ENCODE results near the gene GRAMD1B.

The GRAMD1B gene

DNA sequence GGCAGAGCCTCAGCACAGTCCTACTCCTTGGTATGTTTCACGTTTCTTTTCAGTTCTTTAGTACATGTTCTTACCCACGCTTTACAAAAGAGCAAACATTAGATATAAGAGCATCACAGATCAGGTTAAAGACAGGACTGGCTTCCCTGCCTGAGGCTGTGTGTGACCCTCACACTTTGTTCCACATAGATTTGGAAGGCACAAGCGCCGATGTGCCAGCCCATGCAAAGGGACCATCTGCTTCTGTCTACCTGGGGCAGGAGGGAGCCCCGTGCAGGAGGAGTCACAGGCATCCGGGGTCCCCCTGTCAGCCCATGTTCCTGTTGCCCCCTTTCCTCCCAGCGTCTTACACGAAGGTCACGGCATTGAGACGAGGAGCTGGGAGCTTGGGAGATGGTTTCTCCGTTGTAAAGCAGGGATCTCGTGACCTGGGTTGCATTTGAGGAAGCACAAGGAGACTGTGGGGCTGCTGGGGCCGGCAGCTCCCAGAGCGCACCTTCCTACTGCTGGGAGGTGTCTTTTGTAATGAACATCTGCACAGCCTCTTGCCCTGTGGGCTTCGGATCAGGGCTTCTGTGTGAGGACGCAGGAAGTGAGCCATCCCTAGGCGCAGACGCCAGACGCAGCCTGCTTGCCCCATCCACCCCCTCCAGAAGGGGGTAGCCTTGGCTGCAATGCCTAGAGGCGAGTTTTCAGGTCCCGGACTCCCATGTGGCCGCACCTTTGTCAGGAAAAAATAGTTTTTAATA is 151.8 kb downstream of the GRAMD1B start:
- Mint-ChIP-seq H3K27ac (no peak overlapping the region), H3K4me1 (ENCODE audit: low read depth) (peaks cover 13% of the 10 kb centered on the region)
- intact Hi-C loops (cut with micrococcal nuclease), result no loop called here

GRCh38 chr11:123582992-123583504 is 153.0 kb downstream of the GRAMD1B start:
- Mint-ChIP-seq H3K27me3 (no peaks in the 10 kb centered on the region), H3K4me3 (no peak overlapping the region), H3K9me3 (no peaks in the 10 kb centered on the region), H3K4me1 (ENCODE audit: low read depth) (peaks cover 7% of the 10 kb centered on the region), H3K36me3 (ENCODE audit: low read depth) (peaks cover 4% of the 10 kb centered on the region), H3K27ac (no peak overlapping the region)
- intact Hi-C loops (cut with micrococcal nuclease), result no loop called here

More for the DNA sequence above, 151.8 kb downstream of the GRAMD1B start:
- Mint-ChIP-seq H3K9me3 (no peaks in the 10 kb centered on the region), H3K4me3 (no peak overlapping the region), H3K36me3 (ENCODE audit: low read depth) (no peaks in the 10 kb centered on the region), H3K27me3 (no peaks in the 10 kb centered on the region)

GRCh38 chr11:123584186-123584585 is 154.1 kb downstream of the GRAMD1B start:
- Mint-ChIP-seq H3K4me1 (ENCODE audit: low read depth) (peaks cover 7% of the 10 kb centered on the region), H3K36me3 (ENCODE audit: low read depth) (peaks cover 6% of the 10 kb centered on the region), H3K4me3 (no peak overlapping the region), H3K27ac (no peak overlapping the region), H3K27me3 (no peaks in the 10 kb centered on the region), H3K9me3 (no peaks in the 10 kb centered on the region)
- intact Hi-C loops (cut with micrococcal nuclease), result no loop called here

DNA sequence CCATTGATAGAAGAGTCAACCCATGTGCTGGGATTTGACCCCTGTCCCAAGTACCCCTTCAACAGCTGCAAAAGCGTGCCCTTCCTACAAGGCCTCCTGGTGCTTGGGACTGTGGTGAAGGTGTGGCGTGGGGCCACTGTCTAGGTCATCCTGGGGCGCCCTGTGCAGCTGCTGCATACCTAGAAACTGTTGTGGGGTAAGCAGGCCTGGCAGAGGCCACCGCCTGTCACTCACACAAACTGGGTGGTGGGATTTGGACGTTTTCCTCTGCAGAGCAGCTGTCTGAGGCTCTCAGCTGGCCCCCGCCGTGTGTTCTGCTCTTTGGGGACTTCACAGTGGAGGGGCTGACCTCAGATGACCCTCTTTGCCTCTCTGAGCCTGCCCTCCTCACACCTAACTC is 154.7 kb downstream of the GRAMD1B start:
- Mint-ChIP-seq H3K36me3 (ENCODE audit: low read depth) (peaks cover 6% of the 10 kb centered on the region), H3K4me3 (no peak overlapping the region), H3K27ac (no peak overlapping the region), H3K9me3 (no peaks in the 10 kb centered on the region), H3K4me1 (ENCODE audit: low read depth) (peaks cover 7% of the 10 kb centered on the region), H3K27me3 (no peaks in the 10 kb centered on the region)
- intact Hi-C loops (cut with micrococcal nuclease), result no loop called here

DNA sequence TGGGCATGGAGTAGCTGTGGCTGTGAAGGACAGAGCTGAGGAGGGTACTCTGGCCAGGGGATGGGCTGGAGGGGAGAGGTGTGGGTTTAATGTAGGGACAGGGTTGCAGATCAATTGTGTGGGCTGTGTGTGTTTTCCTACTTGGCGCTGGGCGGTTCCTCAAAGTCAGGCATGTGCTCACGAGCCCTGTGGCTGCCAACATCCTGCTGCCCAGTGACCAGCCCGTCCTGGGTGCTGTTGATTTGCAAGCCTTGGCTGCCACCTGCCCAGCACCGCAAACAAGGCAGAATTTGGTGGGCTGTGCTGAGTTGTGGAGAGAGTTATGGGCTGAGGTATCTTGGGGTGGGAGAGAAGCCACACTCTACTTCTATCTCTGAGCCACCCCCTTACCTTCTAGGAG is 155.1 kb downstream of the GRAMD1B start:
- no peak overlapping the region for H3K27ac Mint-ChIP-seq
- intact Hi-C loops (cut with micrococcal nuclease), result no loop called here
- H3K4me3 Mint-ChIP-seq, result no peak overlapping the region
- no peaks in the 10 kb centered on the region for H3K9me3 Mint-ChIP-seq
- peaks cover 7% of the 10 kb centered on the region for H3K4me1 Mint-ChIP-seq (ENCODE audit: low read depth)
- peaks cover 6% of the 10 kb centered on the region for H3K36me3 Mint-ChIP-seq (ENCODE audit: low read depth)
- H3K27me3 Mint-ChIP-seq, result no peaks in the 10 kb centered on the region

DNA sequence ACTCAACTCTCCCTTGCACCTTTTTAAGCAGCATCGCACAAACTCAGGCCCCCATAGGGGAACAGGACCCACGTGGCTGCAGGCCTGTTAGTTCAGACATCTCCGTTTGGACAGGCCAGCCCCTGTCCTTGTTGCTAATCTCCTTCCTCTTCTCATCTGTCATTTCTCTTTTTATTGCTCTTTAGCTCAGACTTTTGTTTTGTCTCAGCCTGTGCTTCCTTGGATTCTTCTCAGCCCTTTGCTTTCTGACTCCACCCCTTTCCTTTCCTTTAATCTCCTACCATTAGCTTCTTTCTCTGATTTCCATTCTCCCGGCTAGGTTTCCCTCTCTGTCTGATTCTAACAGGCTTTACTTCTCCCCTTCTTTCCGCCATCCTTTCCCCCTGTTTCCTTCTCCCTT is 155.6 kb downstream of the GRAMD1B start:
- H3K36me3 Mint-ChIP-seq (ENCODE audit: low read depth), result peaks cover 7% of the 10 kb centered on the region
- H3K27me3 Mint-ChIP-seq, result no peaks in the 10 kb centered on the region
- no peak overlapping the region for H3K4me3 Mint-ChIP-seq
- no peak overlapping the region for H3K27ac Mint-ChIP-seq
- H3K9me3 Mint-ChIP-seq, result no peaks in the 10 kb centered on the region
- intact Hi-C loops (cut with micrococcal nuclease), result no loop called here
- H3K4me1 Mint-ChIP-seq (ENCODE audit: low read depth), result peaks cover 2% of the 10 kb centered on the region

- Mint-ChIP-seq H3K9me3 (no peaks in the 10 kb centered on the region), H3K4me1 (ENCODE audit: low read depth) (no peaks in the 10 kb centered on the region), H3K36me3 (ENCODE audit: low read depth) (peaks cover 15% of the 10 kb centered on the region), H3K27ac (no peak overlapping the region), H3K4me3 (no peak overlapping the region), H3K27me3 (no peaks in the 10 kb centered on the region)
- intact Hi-C loops (cut with micrococcal nuclease), result no loop called here
Measured at GRCh38 chr11:123586568-123586967, 156.5 kb downstream of the GRAMD1B start.

DNA sequence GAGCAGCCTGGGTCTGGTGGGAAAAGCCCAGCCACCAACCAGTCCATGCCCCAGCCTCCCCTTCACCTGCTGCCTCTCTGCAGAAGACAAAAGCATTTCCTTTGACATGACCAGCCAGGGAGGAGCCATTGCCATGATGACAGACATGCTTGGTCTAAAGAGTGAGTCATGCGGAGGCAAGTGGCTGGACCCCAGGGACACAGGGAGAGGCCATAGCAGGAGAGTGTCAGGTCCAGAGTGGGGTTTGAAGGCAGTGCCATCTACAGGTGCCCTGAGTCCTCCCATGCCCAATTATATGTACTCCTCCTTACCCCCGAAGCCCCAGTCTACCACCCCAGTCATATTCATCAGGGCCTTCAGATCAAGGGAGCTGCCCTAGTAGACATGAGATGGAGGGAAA is 157.0 kb downstream of the GRAMD1B start:
- peaks cover 15% of the 10 kb centered on the region for H3K36me3 Mint-ChIP-seq (ENCODE audit: low read depth)
- no peaks in the 10 kb centered on the region for H3K4me1 Mint-ChIP-seq (ENCODE audit: low read depth)
- no peak overlapping the region for H3K4me3 Mint-ChIP-seq
- H3K27me3 Mint-ChIP-seq, result no peaks in the 10 kb centered on the region
- no peaks in the 10 kb centered on the region for H3K9me3 Mint-ChIP-seq
- intact Hi-C loops (cut with micrococcal nuclease), result no loop called here
- H3K27ac Mint-ChIP-seq, result no peak overlapping the region

- H3K27ac Mint-ChIP-seq, result no peak overlapping the region
- H3K9me3 Mint-ChIP-seq, result no peaks in the 10 kb centered on the region
- intact Hi-C loops (cut with micrococcal nuclease), result no loop called here
- H3K4me3 Mint-ChIP-seq, result no peak overlapping the region
- no peaks in the 10 kb centered on the region for H3K4me1 Mint-ChIP-seq (ENCODE audit: low read depth)
- H3K36me3 Mint-ChIP-seq (ENCODE audit: low read depth), result peaks cover 15% of the 10 kb centered on the region
- no peaks in the 10 kb centered on the region for H3K27me3 Mint-ChIP-seq
Measured at GRCh38 chr11:123587559-123587958, 157.5 kb downstream of the GRAMD1B start.

DNA sequence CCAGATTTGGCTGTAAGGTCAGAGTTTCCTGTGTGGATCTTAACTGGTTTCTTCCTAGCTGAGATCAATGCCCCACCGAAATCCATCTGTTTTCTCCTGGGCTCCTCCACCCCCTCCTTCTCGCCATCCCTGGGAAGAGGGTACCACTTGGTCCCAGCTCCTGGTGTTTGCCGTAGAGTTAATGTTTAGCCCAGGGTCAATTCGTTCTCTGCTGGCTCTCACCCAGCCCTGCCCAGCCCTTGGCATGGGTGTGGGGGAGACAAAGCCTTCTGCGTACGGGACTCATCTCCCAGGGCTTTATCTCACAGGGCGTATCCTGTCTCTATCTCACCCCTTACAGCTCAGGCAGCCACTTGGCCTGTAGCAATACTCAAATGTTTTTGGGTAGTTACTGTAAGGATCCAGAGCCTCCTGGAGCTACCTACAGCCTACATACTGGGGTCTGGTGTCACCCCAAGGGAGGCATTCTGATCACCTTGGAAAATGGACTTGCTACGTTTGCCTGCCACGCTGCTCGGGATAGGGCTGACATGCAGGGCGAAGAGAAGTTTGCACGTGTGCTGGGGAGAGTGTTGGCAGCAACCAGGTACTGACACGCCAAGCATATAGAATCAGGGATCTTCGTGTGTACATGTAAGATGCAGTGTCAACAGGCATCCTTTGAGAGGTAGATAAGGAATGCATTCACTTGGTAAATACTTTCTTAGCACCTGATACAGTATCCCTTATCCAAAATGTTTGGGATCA is 158.2 kb downstream of the GRAMD1B start:
- no peak overlapping the region for H3K4me3 Mint-ChIP-seq
- no peaks in the 10 kb centered on the region for H3K27me3 Mint-ChIP-seq
- H3K4me1 Mint-ChIP-seq (ENCODE audit: low read depth), result no peaks in the 10 kb centered on the region

DNA sequence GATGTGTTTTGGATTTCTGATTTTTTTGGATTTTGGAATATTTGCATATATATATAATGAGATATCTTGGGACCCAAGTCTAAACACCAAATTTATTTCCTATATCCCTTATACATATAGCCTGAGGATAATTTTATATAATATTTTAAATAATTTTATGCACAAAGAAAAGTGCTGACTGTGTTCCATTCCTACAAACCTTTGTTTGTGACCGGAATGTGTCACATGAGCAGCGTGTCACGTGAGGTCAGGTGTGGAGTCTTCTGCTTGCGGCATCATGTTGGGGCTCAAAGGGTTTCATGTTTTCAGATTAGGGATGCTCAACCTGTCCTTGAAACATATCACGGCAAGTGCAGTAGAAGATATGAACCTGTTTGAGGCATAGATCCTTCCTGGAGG is 158.8 kb downstream of the GRAMD1B start:
- H3K36me3 Mint-ChIP-seq (ENCODE audit: low read depth), result peaks cover 20% of the 10 kb centered on the region
- no peaks in the 10 kb centered on the region for H3K9me3 Mint-ChIP-seq
- no peaks in the 10 kb centered on the region for H3K27me3 Mint-ChIP-seq
- no peak overlapping the region for H3K4me3 Mint-ChIP-seq
- no peak overlapping the region for H3K27ac Mint-ChIP-seq
- no peaks in the 10 kb centered on the region for H3K4me1 Mint-ChIP-seq (ENCODE audit: low read depth)
- intact Hi-C loops (cut with micrococcal nuclease), result no loop called here

More for the DNA sequence above, 158.2 kb downstream of the GRAMD1B start:
- H3K36me3 Mint-ChIP-seq (ENCODE audit: low read depth), result peaks cover 15% of the 10 kb centered on the region
- H3K9me3 Mint-ChIP-seq, result no peaks in the 10 kb centered on the region
- no peak overlapping the region for H3K27ac Mint-ChIP-seq
- intact Hi-C loops (cut with micrococcal nuclease), result no loop called here

- Mint-ChIP-seq H3K4me1 (ENCODE audit: low read depth) (no peaks in the 10 kb centered on the region), H3K27me3 (no peaks in the 10 kb centered on the region), H3K36me3 (ENCODE audit: low read depth) (peaks cover 33% of the 10 kb centered on the region), H3K4me3 (no peak overlapping the region), H3K27ac (no peak overlapping the region), H3K9me3 (no peaks in the 10 kb centered on the region)
- intact Hi-C loops (cut with micrococcal nuclease), result no loop called here
Measured at GRCh38 chr11:123590296-123590912, 160.3 kb downstream of the GRAMD1B start.

GRCh38 chr11:123593570-123593969 is 163.5 kb downstream of the GRAMD1B start:
- Mint-ChIP-seq H3K36me3 (ENCODE audit: low read depth) (peaks cover 42% of the 10 kb centered on the region), H3K4me3 (no peak overlapping the region), H3K27ac (no peak overlapping the region), H3K4me1 (ENCODE audit: low read depth) (no peaks in the 10 kb centered on the region), H3K27me3 (no peaks in the 10 kb centered on the region), H3K9me3 (no peaks in the 10 kb centered on the region)
- intact Hi-C loops (cut with micrococcal nuclease), result no loop called here
